HG03175 (cell line): Measurements from ENCODE around the gene S100A7A.

Experiments
- ATAC-seq: cut with Tn5 transposase; IDR thresholded peaks from one replicate; pipeline ENCODE4 v1.9.1; 2021; ENCODE audit warnings: mild to moderate bottlenecking, moderate library complexity; ENCODE audit not compliant: unreplicated experiment

The S100A7A gene

GRCh38 chr1:153415850-153416570, at the start of gene S100A7A:
TSS of gene S100A7A (plus strand) at chr1:153416520. CDS start at chr1:153418083, 1,563 bp downstream.
- ATAC-seq = no peak

DNA sequence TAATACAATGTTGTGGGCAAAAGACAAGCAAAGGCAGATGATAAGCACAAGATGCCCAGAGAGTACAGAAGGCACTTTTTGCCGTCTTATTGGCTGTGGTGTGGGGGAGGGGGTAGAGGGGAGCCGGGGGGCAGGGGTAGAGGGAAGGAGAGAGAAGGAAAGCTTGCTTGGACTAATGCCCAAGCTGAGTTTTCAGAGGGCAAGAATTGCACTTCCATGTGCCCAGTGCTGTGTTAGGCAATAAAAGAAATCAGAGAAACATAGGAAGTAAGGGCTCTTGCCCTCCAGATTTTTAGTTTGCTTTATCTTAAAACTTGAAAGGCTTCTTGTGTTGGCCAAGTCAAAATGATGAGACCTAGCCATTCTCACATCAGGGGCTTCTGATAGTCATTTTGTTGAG, 49.2 kb upstream of the S100A7A start:
- ATAC-seq = no peak

GRCh38 chr1:153368495-153368894, 47.8 kb upstream of the S100A7A start:
- no peak for ATAC-seq

- no peak for ATAC-seq
These were observed 46.2 kb upstream of the S100A7A start for GRCh38 chr1:153370146-153370545.

DNA sequence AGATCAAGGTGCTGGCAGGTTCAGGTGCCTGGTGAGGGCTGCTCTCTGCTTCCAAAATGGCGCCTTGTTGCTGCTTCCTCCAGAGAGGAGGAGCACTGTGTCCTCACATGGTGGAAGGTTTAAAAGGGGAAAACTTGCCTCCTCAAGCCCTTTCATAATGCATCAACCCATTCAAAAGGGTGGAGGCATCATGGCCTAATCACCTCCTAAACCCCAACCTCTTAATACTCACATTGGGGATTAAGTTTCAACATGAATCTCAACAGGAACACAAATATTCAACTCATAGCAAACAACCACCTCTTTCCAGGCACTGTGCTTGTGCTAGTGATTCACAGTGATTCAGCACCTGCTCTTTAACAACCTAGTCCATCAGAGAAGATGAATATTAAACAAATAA, 45.1 kb upstream of the S100A7A start:
- ATAC-seq = no peak

GRCh38 chr1:153372571-153372970, 43.7 kb upstream of the S100A7A start:
- no peak for ATAC-seq

GRCh38 chr1:153374071-153374470, 42.2 kb upstream of the S100A7A start:
- ATAC-seq = no peak

GRCh38 chr1:153375511-153375910, 40.8 kb upstream of the S100A7A start, which contains the start of gene S100A12:
TSS of gene S100A12 (minus strand) at chr1:153375621. CDS start at chr1:153374592, 1,029 bp downstream.
- no peak for ATAC-seq

- no peak for ATAC-seq
These were observed 36.7 kb upstream of the S100A7A start for GRCh38 chr1:153379591-153379990.

GRCh38 chr1:153380711-153381110, 35.6 kb upstream of the S100A7A start:
- ATAC-seq = no peak

DNA sequence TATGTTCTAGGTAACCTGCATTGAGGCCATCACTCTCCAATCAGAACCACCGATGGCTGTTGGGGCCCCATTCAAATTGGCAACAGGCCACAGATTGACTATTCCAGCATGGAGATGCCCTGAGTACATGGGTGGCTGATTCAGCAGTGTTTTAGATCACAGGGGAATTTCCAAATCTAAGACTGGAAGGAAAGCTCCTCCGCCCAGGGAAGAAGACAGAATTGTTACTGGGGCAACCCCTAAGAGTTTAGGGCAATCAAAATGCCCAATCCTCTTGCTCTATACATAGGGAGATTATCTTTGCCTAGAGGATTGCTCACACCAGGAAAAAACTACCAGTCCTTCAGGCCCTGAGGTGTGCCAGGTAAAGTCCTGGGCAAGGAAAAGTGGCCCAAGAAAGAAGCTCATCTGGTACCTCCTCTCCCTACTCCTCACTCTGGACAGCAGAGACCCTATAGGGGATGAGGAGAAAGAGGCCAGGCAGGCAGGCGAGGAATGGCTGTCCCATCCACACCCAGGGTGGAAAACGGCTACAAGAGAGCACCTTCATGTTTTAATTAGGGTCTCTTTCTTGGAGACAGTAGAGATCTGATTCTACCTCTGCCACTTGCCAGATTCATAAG, 31.3 kb upstream of the S100A7A start:
- no peak for ATAC-seq

DNA sequence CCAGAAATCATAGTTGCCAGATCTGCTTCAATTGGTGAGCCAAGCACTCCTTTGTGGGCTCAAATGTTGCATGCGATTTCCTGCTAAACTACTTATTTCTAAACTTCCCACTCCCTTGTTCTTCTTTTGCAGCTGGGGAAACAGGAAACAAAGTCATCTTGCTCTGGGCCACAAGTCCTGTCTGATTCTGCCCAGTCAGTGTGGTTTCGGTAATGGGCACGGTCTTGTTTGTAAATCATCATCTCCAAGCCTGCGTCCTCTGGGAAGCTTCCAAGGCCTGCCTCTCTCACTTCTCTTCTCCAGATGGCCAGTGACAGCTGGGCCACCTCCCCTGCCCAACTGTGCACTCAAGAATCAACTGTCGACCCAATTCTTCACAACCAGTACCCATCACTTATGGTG, 29.8 kb upstream of the S100A7A start:
- no peak for ATAC-seq

DNA sequence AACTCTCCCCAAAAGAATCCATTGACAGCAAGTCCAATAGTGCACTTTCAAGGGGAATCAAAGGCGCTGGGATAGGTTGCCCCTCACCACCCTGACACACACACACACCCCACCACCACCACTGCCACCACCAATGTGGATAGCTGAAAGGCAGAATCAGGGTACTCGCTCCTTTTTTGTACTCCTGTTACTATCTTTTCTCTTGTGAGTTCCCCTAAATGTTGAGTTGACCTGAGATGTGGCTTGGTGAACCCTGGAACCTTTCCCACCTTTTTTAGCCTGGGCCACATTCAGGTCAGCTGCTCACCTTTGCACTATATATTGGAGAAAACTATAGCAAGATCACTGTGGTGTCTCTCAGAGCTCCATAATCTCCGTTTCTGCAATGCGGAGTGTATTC, 29.3 kb upstream of the S100A7A start:
- no peak for ATAC-seq

DNA sequence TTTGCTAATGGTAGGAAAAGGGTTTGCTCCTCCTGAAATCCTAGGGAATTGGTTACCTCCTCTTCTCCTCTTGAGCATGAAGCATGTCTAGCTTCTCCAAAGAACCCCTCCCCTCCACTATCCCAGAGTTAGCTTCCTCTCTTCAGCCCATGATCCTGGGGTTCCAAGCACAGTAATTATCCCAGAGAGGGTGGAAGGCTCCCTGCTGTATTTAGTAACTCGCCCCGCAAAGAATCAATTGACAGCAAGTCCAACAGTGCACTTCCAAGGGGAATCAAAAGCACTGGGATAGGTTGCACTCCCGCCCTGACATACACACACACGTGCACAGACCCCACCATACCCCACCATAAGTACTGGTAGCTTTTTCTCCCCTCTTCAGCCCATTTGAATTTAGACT, 28.5 kb upstream of the S100A7A start:
- ATAC-seq = no peak

GRCh38 chr1:153389401-153389800, 26.9 kb upstream of the S100A7A start:
- no peak for ATAC-seq

DNA sequence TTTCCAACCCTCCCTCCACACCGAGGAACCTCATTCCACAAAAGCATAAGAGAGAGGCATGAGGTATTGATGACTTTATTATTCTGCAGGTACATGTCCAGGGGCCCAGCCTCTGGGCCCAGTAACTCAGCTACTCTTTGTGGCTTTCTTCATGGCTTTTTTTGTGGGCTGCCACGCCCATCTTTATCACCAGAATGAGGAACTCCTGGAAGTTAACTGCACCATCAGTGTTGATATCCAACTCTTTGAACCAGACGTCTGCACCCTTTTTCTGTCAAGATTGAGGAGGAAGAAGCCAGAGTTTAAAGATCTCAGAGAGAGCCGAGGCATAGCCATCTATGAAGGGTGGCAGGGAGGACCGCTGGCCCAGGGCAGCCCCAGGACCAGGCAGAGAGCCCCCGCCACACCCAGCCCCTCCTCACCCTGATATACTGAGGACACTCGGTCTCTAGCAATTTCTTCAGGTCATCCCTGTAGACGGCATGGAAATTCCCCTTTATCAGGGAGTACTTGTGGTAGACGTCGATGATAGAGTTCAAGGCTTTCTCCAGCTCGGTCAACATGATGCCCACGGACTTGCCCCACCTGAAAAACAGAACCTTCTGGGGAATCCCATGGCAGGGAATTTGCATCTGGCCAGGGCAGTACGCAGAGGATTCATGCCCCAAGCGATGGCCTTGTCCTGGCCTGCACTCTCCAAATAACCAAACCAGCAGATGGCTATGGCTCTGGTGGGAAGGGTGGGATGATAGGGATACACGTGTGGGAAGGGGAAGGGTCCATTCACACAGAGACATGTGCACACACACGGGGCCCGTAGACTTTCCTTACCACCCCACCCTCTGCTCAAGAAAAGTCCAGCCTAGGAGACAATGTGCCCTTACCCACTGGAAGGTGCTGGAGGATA, 26.1 kb upstream of the S100A7A start:
- ATAC-seq = no peak

- no peak for ATAC-seq
These were observed 25.2 kb upstream of the S100A7A start, which contains the start of gene S100A8 for GRCh38 chr1:153390938-153391710. TSS of gene S100A8 (minus strand) at chr1:153391073. CDS start at chr1:153390535, 538 bp downstream.

DNA sequence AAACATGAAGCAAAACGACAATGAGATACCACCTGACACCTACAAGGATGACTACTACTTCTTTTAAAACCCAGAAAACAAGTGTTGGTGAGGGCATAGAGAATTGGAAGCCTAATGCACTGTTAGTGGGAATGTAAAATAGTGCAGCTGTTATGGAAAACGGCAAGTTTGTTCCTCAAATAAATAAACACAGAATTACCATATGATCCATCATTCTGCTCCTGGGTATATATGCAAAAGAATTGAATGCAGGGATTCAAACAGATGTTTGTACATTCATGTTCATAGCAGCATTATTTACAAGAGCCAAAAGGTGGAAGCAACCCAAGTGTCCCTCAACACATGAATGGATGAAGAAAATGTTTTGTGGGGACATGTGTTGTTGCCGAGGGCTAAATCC, 24.1 kb upstream of the S100A7A start:
- no peak for ATAC-seq

DNA sequence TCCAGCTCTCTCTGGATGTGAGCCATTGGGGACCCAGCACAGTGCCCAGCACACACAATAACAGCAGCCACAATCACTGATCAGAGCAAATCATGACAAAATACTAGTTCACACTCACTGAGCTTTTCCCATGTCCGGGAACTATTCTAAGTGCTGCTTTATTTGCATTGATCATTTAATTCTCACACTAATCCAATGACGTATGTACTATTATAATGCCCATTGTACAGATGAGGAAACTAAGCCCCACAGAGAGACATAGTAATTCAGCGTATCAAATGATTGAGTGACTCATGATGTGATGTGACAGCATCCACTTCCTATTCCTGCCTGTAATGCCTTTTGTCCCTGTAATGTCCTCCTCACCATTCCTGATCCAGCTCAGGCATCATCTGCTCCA, 23.5 kb upstream of the S100A7A start:
- no peak for ATAC-seq

- no peak for ATAC-seq
These were observed 22.4 kb upstream of the S100A7A start for GRCh38 chr1:153393926-153394325.

DNA sequence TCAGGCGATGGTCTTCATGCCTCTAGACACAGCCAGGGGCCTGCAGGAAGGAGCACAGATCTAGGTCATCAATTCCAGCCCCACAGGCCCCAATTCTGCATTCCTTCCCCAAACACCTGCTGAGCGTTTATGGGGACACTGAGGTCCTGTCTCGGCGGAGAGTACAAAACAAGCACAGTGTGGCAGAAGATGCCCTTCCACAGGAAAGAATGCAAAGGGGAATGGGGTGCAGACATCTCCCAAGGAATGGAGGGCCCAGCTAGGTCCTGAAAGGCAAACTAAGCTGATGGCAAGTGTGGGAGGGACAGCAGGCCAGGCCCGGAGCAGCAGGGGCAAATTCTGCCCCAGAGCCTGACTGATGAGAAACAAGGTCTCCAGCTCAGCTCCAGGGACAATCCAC, 21.9 kb upstream of the S100A7A start:
- no peak for ATAC-seq
